Left ventricle myocardium inferior (tissue), 1 donor: ENCODE measurements around the gene SOBP. TPM values are rescaled to one million over a fixed set of nuclear protein-coding genes. Genes with fewer than 3 reads are reported as not detected.

ENCODE experiments used
- DNase-seq: peaks from one replicate; pipeline ENCODE4 v3.0.0-alpha.2; 2020
- H3K27ac ChIP-seq: fragments of 200-600 bp; replicated peaks from 2 replicates; pipeline ENCODE4 v1.8.0; 2021
- H3K27me3 ChIP-seq: fragments of 200-600 bp; 2 replicates; pipeline ENCODE4 v1.8.0; 2021; ENCODE audit warnings: low read depth
- H3K36me3 ChIP-seq: fragments of 200-600 bp; 2 replicates; pipeline ENCODE4 v1.8.0; 2021
- H3K4me1 ChIP-seq: fragments of 200-600 bp; 2 replicates; pipeline ENCODE4 v1.8.0; 2021
- H3K4me3 ChIP-seq: fragments of 200-600 bp; 2 replicates; pipeline ENCODE4 v1.8.0; 2021; ENCODE audit warnings: mild to moderate bottlenecking, moderate library complexity
- H3K9me3 ChIP-seq: fragments of 200-600 bp; replicated peaks from 2 replicates; pipeline ENCODE4 v1.8.0; 2021
- CTCF ChIP-seq: fragments of 200-600 bp; IDR thresholded peaks from 2 replicates; pipeline ENCODE4 v1.8.0; 2021; ENCODE audit warnings: antibody characterized with exemption, mild to moderate bottlenecking, borderline replicate concordance
- intact Hi-C: fragments of 100-400 bp; cut with micrococcal nuclease; formaldehyde crosslinking; loops from one replicate; pipeline ENCODE4 v1.11.0; 2022
- total RNA-seq: library from RNA; stranded (reverse); fragmentation: NEBNext Ultra II Directional; extraction: Animal tissue kit (Norgen Biotek cat#: 25700); gene quantifications from one replicate; pipeline ENCODE4 v1.2.1, GENCODE V29; 2021
- donor health status: DM: no; HTN: yes; CAD: no; lungs with severe emphysema.

Gene SOBP
- total RNA-seq, 1 donor from 2014 or later, result 22.9 TPM

- Histone ChIP-seq H3K9me3 (no peaks in the 10 kb centered on the region), H3K27me3 (no peaks in the 10 kb centered on the region), H3K36me3 (no peaks in the 10 kb centered on the region), H3K4me3 (no peak overlapping the region), H3K27ac (no peak overlapping the region), H3K4me1 (peaks cover 11% of the 10 kb centered on the region)
- intact Hi-C loops, result no loop called here
- DNase-seq, result no peak
- no peak for TF ChIP-seq CTCF
Observed at GRCh38 chr6:107665382-107665781, 175.5 kb downstream of the SOBP start.

DNA sequence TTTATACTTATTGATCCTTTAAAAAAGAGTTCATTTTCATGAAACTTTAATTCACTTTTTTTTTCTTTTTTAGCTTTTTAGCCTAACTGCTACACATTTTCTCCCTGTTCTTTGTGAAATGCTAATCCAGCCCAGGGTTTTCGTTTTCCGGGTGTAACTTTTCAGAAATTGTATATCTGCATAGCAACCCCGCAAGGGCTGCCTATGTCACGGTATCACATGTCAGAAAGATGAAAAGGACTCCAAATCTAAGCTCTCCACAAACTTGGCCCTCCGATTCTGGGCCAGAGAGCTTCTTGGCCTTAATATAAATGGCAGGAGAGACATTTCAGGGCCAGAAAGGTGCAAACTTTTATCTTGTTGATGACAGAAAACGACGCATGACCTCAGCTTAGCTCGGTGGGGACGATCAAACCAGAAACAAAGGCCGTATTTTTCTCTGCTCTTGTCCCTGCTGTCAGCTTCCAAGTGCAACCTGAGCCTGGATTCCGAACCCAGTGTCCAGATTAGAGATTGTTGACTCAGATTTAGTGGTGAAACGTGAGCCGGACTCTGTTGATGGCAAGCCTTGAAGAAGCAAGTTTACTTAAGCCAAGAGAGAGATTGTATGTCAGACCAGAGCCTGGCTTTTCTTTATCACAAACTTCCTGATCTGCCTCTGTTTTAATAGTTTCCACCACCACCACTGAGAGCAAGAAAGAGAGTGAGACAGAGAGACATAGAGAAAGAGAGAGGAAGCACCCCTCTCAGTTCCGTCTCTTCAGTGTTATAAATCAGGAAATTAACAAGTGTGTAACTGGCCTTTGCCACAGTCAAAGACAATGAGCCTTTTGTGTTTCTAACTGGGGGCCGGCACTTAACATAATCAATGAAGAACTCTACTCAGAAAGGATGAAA, 176.4 kb downstream of the SOBP start:
- no peak overlapping the region for H3K4me3 ChIP-seq
- H3K27ac ChIP-seq, result peak overlapping the region; percentile 12
- H3K9me3 ChIP-seq, result no peaks in the 10 kb centered on the region
- no peaks in the 10 kb centered on the region for H3K27me3 ChIP-seq
- H3K4me1 ChIP-seq, result peaks cover 14% of the 10 kb centered on the region
- DNase-seq, result no peak
- no peaks in the 10 kb centered on the region for H3K36me3 ChIP-seq
- TF ChIP-seq CTCF, result no peak
- intact Hi-C loops, result no loop called here

DNA sequence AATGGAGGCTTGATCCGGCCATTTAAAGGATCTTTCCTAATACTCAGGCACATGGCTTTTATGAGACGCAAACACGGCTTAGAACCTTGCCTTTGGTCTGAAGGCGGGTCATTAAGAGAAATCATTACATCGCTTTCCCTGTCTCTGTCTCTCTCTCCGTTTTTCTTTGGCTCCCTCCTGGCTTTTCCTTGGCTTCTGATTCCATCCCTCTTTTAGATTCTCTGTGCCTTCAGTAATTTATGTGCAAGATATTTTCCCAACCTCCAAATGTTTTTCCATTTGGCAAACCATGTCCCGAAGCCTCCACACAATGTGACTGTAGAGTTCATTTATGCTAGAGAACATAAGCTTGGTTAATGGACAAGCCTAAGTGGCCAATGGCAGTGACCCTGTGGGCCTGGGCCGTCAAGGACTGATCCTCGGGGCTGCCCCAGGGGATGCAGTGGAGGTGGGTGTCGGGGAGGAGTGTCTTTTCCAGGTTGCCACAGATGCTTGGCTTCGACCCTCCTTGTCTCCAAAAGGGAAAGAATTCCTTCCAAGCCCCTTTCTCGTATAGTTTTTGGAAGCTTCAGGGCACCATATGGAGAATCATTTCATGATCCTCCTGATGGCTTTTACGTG, 177.2 kb downstream of the SOBP start:
- H3K27me3 ChIP-seq, result no peaks in the 10 kb centered on the region
- no peaks in the 10 kb centered on the region for H3K9me3 ChIP-seq
- TF ChIP-seq CTCF, result no peak
- H3K27ac ChIP-seq, result peak overlapping the region; percentile 12
- DNase-seq, result no peak
- H3K4me3 ChIP-seq, result no peak overlapping the region
- intact Hi-C loops, result no loop called here
- H3K36me3 ChIP-seq, result no peaks in the 10 kb centered on the region
- H3K4me1 ChIP-seq, result peaks cover 20% of the 10 kb centered on the region

GRCh38 chr6:107667790-107668189, 177.9 kb downstream of the SOBP start:
- H3K27me3 ChIP-seq, result no peaks in the 10 kb centered on the region
- H3K4me3 ChIP-seq, result no peak overlapping the region
- peaks cover 20% of the 10 kb centered on the region for H3K4me1 ChIP-seq
- no peak for TF ChIP-seq CTCF
- no peak overlapping the region for H3K27ac ChIP-seq
- no peak for DNase-seq
- H3K36me3 ChIP-seq, result no peaks in the 10 kb centered on the region
- intact Hi-C loops, result no loop called here
- H3K9me3 ChIP-seq, result no peaks in the 10 kb centered on the region

DNA sequence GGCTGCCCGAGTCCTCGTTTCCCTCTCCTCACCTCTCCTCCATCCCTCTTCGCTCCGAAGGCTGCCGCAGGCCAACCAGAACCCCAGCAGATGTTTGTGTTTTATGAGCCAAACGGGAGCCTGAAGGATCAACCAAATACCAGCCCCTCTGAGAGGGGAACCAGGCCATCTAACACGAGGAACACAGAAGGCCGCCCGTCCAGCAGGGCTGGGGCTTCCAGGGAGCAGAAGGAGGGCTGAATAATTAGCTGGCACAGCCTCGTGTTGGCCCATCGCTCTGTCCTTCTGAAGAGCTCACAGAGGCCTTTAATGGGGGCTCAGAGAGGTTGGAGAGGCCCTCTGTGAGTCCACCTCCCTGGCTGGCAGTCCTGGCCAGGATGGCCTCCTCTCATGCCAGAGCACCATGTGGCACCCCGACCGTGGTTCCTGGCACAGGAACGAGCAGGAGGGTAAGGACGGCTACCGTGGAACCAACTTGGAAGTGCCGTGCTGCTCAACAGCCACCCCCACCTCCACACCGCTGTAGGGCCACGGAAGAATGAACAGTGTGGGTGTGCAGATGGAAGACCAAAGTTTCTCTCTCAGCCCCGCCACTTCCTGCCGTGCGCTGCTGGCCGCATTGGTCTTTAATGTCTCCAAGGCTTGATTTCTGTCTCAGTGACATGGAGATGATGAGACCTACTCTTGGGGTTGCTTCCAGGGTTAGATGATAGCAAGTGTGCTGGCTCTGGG, 179.0 kb downstream of the SOBP start:
- no peak overlapping the region for H3K27ac ChIP-seq
- H3K4me3 ChIP-seq, result no peak overlapping the region
- DNase-seq, result no peak
- intact Hi-C loops, result no loop called here
- no peaks in the 10 kb centered on the region for H3K27me3 ChIP-seq
- no peak for TF ChIP-seq CTCF
- no peaks in the 10 kb centered on the region for H3K9me3 ChIP-seq
- peaks cover 20% of the 10 kb centered on the region for H3K4me1 ChIP-seq
- H3K36me3 ChIP-seq, result no peaks in the 10 kb centered on the region
